Stimulated activated CD8-positive, alpha-beta memory T cell treated with anti-CD3 and anti-CD28 coated beads, Interleukin-12 subunit alpha, Interleukin-12 subunit beta, amount 100 ng/mL, for 4 hours (primary cell): ENCODE data around the gene SYT6.

ENCODE experiments used
- DNase-seq: peaks from one replicate; pipeline ENCODE4 v3.0.0-alpha.2; 2020; ENCODE audit warnings: low read depth

Gene SYT6

GRCh38 chr1:114153261-114154145 lies at the start of gene SYT6:
SYT6 (minus strand) TSS chr1:114153869; CDS start chr1:114153772, 97 bp downstream.
- DNase-seq, result no peak

- DNase-seq, result no peak
These were observed 47.8 kb upstream of the SYT6 start for GRCh38 chr1:114201486-114201885.

GRCh38 chr1:114199017-114199594 lies 45.4 kb upstream of the SYT6 start:
- DNase-seq, result no peak

- DNase-seq, result no peak
These were observed 43.6 kb upstream of the SYT6 start for GRCh38 chr1:114196992-114197907.

GRCh38 chr1:114195819-114196218 lies 42.1 kb upstream of the SYT6 start:
- no peak for DNase-seq

- no peak for DNase-seq
These were observed 38.7 kb upstream of the SYT6 start for GRCh38 chr1:114192328-114192727.

GRCh38 chr1:114189398-114189797 lies 35.7 kb upstream of the SYT6 start:
- no peak for DNase-seq

- no peak for DNase-seq
These were observed 27.7 kb upstream of the SYT6 start for GRCh38 chr1:114181356-114181755.

GRCh38 chr1:114180742-114181141 lies 27.1 kb upstream of the SYT6 start:
- no peak for DNase-seq

GRCh38 chr1:114178936-114179335 lies 25.3 kb upstream of the SYT6 start:
- DNase-seq, result no peak

- no peak for DNase-seq
These were observed 23.6 kb upstream of the SYT6 start for GRCh38 chr1:114177282-114177681.

- DNase-seq, result no peak
These were observed 22.7 kb upstream of the SYT6 start for GRCh38 chr1:114176366-114176765.

GRCh38 chr1:114173680-114174079 lies 20.0 kb upstream of the SYT6 start:
- no peak for DNase-seq

GRCh38 chr1:114169509-114169908 lies 15.8 kb upstream of the SYT6 start:
- DNase-seq, result no peak

GRCh38 chr1:114167226-114167625 lies 13.6 kb upstream of the SYT6 start:
- DNase-seq, result no peak

- no peak for DNase-seq
These were observed 11.3 kb upstream of the SYT6 start for GRCh38 chr1:114164840-114165543.

- DNase-seq, result no peak
These were observed 6.3 kb upstream of the SYT6 start for GRCh38 chr1:114159941-114160340.

GRCh38 chr1:114157275-114157660 lies 3.6 kb upstream of the SYT6 start:
- no peak for DNase-seq

- DNase-seq, result no peak
These were observed 3.0 kb upstream of the SYT6 start for GRCh38 chr1:114156538-114157274.

GRCh38 chr1:114155706-114156105 lies 2.0 kb upstream of the SYT6 start:
- DNase-seq, result no peak

- DNase-seq, result no peak
These were observed 1.3 kb upstream of the SYT6 start for GRCh38 chr1:114154963-114155322.
